Endothelial cell of umbilical vein (primary cell): ENCODE results near the gene MTHFR. TPM values are rescaled to one million over a fixed set of nuclear protein-coding genes. Genes with fewer than 3 reads are reported as not detected.

ENCODE experiments used
- BruUV-seq: library from RNA; stranded (reverse); fragments of 400-500 nt; replicated peaks from 2 replicates; lab custom pipeline; 2021; lab: Mats Ljungman, UMichigan
- CTCF ChIA-PET: fragments of 300-600, 350-600 bp; sonication (Branson Sonifier 250); formaldehyde crosslinking; loops from one replicate; lab custom pipeline; 2021; ENCODE audit warnings: antibody characterized with exemption, inconsistent platforms; lab: Charles Lee
- POLR2A ChIA-PET: fragments of 300-600, 350-600 bp; sonication (Branson Sonifier 250); formaldehyde crosslinking; loops from one replicate; lab custom pipeline; 2021; ENCODE audit warnings: antibody characterized with exemption, inconsistent platforms; lab: Charles Lee
- DNase-seq: peaks from one replicate; pipeline ENCODE4 v3.0.0-alpha.2; 2011; ENCODE audit warnings: low read depth, low spot score
- FAIRE-seq: peaks from 2 replicates; lab custom pipeline; 2011; peaks lifted over from hg19 to GRCh38; lab: Jason Lieb, UNC
- H2AFZ ChIP-seq: 2 replicates; pipeline ENCODE4 v1.6.0; 2012; ENCODE audit warnings: low read depth, low read length, control low read depth, inconsistent platforms
- H3K27ac ChIP-seq: 2 replicates; pipeline ENCODE4 v1.5.1; 2011; ENCODE audit warnings: low read depth, mild to moderate bottlenecking, control low read depth, low read length, moderate library complexity; ENCODE audit not compliant: insufficient read depth
- H3K27me3 ChIP-seq, 2 experiments: 2 replicates each; pipeline versions ENCODE4 v1.6.0 to v1.6.1; 2011; ENCODE audit warnings: low read length in 2 of 2, mixed read lengths in 1 of 2; ENCODE audit not compliant: control insufficient read depth in 2 of 2, insufficient read depth in 2 of 2
- H3K36me3 ChIP-seq, 2 experiments: 2 replicates in 1 of 2; 3 replicates in 1 of 2; pipeline ENCODE4 v1.5.1; 2011; ENCODE audit warnings: low read length in 2 of 2, mild to moderate bottlenecking in 1 of 2, moderate library complexity in 1 of 2; ENCODE audit not compliant: control insufficient read depth in 2 of 2, insufficient read depth in 2 of 2; ENCODE audit errors: extremely low read depth in 1 of 2
- H3K4me1 ChIP-seq: 3 replicates; pipeline ENCODE4 v1.5.1; 2011; ENCODE audit warnings: mild to moderate bottlenecking, low read length; ENCODE audit not compliant: control insufficient read depth, insufficient read depth; ENCODE audit errors: extremely low read depth
- H3K4me2 ChIP-seq: 2 replicates; pipeline ENCODE4 v1.6.1; 2011; ENCODE audit warnings: low read length, control low read depth, mixed read lengths; ENCODE audit not compliant: insufficient read depth
- H3K4me3 ChIP-seq, 3 experiments: fragments of 200-600 bp in 1 of 3; sonication (generic), shearing (Covaris generic) in 1 of 3; replicated peaks in 1 of 3; 2 replicates each; pipeline ENCODE4 v1.5.1; 2011 to 2016; ENCODE audit warnings: control low read depth in 3 of 3, low read length in 3 of 3, mild to moderate bottlenecking in 2 of 3, inconsistent platforms in 1 of 3, low read depth in 1 of 3, moderate library complexity in 1 of 3; ENCODE audit not compliant: insufficient read depth in 1 of 3
- H3K79me2 ChIP-seq: 2 replicates; pipeline ENCODE4 v1.6.0; 2012; ENCODE audit warnings: low read length, inconsistent platforms; ENCODE audit not compliant: control insufficient read depth, insufficient read depth
- H3K9ac ChIP-seq: replicated peaks from 2 replicates; pipeline ENCODE3; 2011; ENCODE audit warnings: low read length, control low read depth; ENCODE audit not compliant: insufficient read depth; ENCODE audit errors: extremely low read depth
- H3K9me1 ChIP-seq: replicated peaks from 3 replicates; pipeline ENCODE4 v1.6.0; 2011; ENCODE audit warnings: mild to moderate bottlenecking, low read length; ENCODE audit not compliant: control insufficient read depth, insufficient read depth; ENCODE audit errors: extremely low read depth
- H3K9me3 ChIP-seq: replicated peaks from 2 replicates; pipeline ENCODE4 v1.5.1; 2012; ENCODE audit warnings: low read length, inconsistent platforms; ENCODE audit not compliant: control insufficient read depth, insufficient read depth
- H4K20me1 ChIP-seq: replicated peaks from 2 replicates; pipeline ENCODE3; 2011; ENCODE audit warnings: mild to moderate bottlenecking, low read length; ENCODE audit not compliant: control insufficient read depth, insufficient read depth; ENCODE audit errors: extremely low read depth
- CTCF ChIP-seq, 2 donors: IDR thresholded peaks; 1 replicate in 1 of 2; 2 replicates in 1 of 2; pipeline ENCODE4 v1.5.1; 2011; ENCODE audit warnings: low read length in 2 of 2, mild to moderate bottlenecking in 2 of 2, moderate library complexity in 2 of 2, control low read depth in 1 of 2, inconsistent platforms in 1 of 2, low read depth in 1 of 2; ENCODE audit not compliant: insufficient read depth in 1 of 2; ENCODE audit errors: extremely low read depth in 1 of 2
- EZH2 ChIP-seq: IDR thresholded peaks from 2 replicates; pipeline ENCODE4 v1.6.1; 2012; ENCODE audit warnings: borderline replicate concordance, low read depth, mild to moderate bottlenecking, moderate library complexity, low read length, inconsistent platforms; ENCODE audit not compliant: severe bottlenecking
- FOS ChIP-seq: IDR thresholded peaks from 2 replicates; pipeline ENCODE4 v1.6.1; 2011; ENCODE audit warnings: mild to moderate bottlenecking, low read length, moderate library complexity, borderline replicate concordance; ENCODE audit not compliant: insufficient read depth
- GATA2 ChIP-seq: IDR thresholded peaks from 2 replicates; pipeline ENCODE4 v1.7.0; 2011; ENCODE audit warnings: low read depth, mild to moderate bottlenecking, moderate library complexity, mixed read lengths, low read length; ENCODE audit not compliant: insufficient read length, insufficient read depth
- JUN ChIP-seq: IDR thresholded peaks from 2 replicates; pipeline ENCODE4 v1.6.1; 2011; ENCODE audit warnings: borderline replicate concordance, low read depth; ENCODE audit not compliant: insufficient read length, insufficient read depth
- MYC ChIP-seq: IDR thresholded peaks from one replicate; pipeline ENCODE4 v1.6.1; 2011; ENCODE audit warnings: mild to moderate bottlenecking, low read depth, low read length
- POLR2A ChIP-seq: IDR thresholded peaks from 2 replicates; pipeline ENCODE4 v1.6.1; 2012; ENCODE audit warnings: low read depth, mild to moderate bottlenecking, control low read depth, low read length
- POLR2AphosphoS5 ChIP-seq: IDR thresholded peaks from 2 replicates; pipeline ENCODE4 v1.6.1; 2012; ENCODE audit warnings: low read depth, mild to moderate bottlenecking, control low read depth, low read length, moderate library complexity; ENCODE audit not compliant: insufficient read depth
- dilution Hi-C: fragments of 300-500 bp; cut with MboI; formaldehyde crosslinking; loops from one replicate; pipeline ENCODE4 v1.15.0; 2019; ENCODE audit warnings: low sequenced_read_pairs; ENCODE audit not compliant: extremely low pct_ligation_motif_present
- intact Hi-C: fragments of 100-400 bp; cut with micrococcal nuclease; formaldehyde crosslinking; loops from one replicate; pipeline ENCODE4 v1.10.0; 2022
- polyA plus RNA-seq, 4 experiments: library from polyadenylated mRNA; depleted of rRNA in 3 of 4; stranded (reverse) in 3 of 4; unstranded in 1 of 4; fragments of >200 nt; gene quantifications; 2 replicates each; pipeline versions ENCODE4 v1.2.1 to v1.2.3, GENCODE V29; 2011 to 2012; ENCODE audit warnings: missing spikeins in 1 of 4
- total RNA-seq: library from RNA; stranded (reverse); gene quantifications from 2 replicates; pipeline ENCODE4 v1.2.3, GENCODE V29; 2021
- TF ChIP-seq, protein P1 (sequence below): IDR thresholded peaks from 2 replicates; pipeline ENCODE4 v1.6.1; 2011; ENCODE audit not compliant: insufficient read depth, insufficient read length

Gene MTHFR
- total and polyA plus RNA-seq, 2 donors (not counting 3 experiments of a cell fraction or from before 2014, with no cell fraction given): 13.8 to 25.3 TPM

- no peak for TF ChIP-seq POLR2AphosphoS5
- TF ChIP-seq POLR2A: no peak
- TF ChIP-seq GATA2: no peak
- no peak for TF ChIP-seq MYC
- TF ChIP-seq EZH2: no peak
- TF ChIP-seq, protein P1, sequence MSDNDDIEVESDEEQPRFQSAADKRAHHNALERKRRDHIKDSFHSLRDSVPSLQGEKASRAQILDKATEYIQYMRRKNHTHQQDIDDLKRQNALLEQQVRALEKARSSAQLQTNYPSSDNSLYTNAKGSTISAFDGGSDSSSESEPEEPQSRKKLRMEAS: no peak
- TF ChIP-seq JUN: no peak
- no peak for TF ChIP-seq FOS
- TF ChIP-seq CTCF (IDR thresholded peaks at IDR 0.05; ENCODE audit: extremely low read depth in 1 of 2, insufficient read depth in 1 of 2, low read depth in 1 of 2, low read length in 2 of 2): no peak
Observed at GRCh38 chr1:11738096-11738495, 67.7 kb downstream of the MTHFR start.

More at GRCh38 chr1:11738096-11738495, 67.7 kb downstream of the MTHFR start:
- Histone ChIP-seq H3K27ac (no peak overlapping the region), H3K4me2 (no peak overlapping the region), H3K4me1 (peaks cover 6% of the 10 kb centered on the region), H3K79me2 (no peaks in the 10 kb centered on the region), H4K20me1 (no peaks in the 10 kb centered on the region), H2AFZ (no peak overlapping the region), H3K36me3 (no peaks in the 10 kb centered on the region), H3K27me3 (no peaks in the 10 kb centered on the region), H3K9me1 (no peaks in the 10 kb centered on the region), H3K9me3 (no peaks in the 10 kb centered on the region), H3K4me3 (no peak overlapping the region), H3K9ac (no peak overlapping the region)
- POLR2A ChIA-PET: no interaction called here
- BruUV-seq: no TSS peak
- dilution Hi-C loops: no loop called here
- intact Hi-C loops: loop anchor here (10.0 kb wide), 1 partner anchor 463 kb away; the partner anchor contains the start of gene UBIAD1
- CTCF ChIA-PET: interaction anchor here (1.3 to 4.3 kb wide), 2 partner anchors 10 to 19 kb away, joined by 5 to 22 read pairs; no protein-coding TSS in a partner anchor
- DNase-seq: no peak
- no peak for FAIRE-seq
